Umbilical cord (tissue), 2 donors: Measurements from ENCODE around the gene GALNT9. TPM values are rescaled to one million over a fixed set of nuclear protein-coding genes. Genes with fewer than 3 reads are reported as not detected.
"Not testable (repeated sequence)": the region's sequence is repeated elsewhere in the genome, so short reads cannot be mapped to it uniquely, and the experiment has no call there.

ENCODE experiments used
- DNase-seq: peaks from one replicate; pipeline ENCODE4 v3.0.0-alpha.2; 2015; ENCODE audit warnings: low spot score
- total RNA-seq: library from RNA; depleted of rRNA; stranded (reverse); fragments of >200 nt; gene quantifications from one replicate; pipeline ENCODE4 v1.2.3, GENCODE V29; 2014; ENCODE audit warnings: low replicate concordance; ENCODE audit not compliant: insufficient read depth

GALNT9 gene
- total RNA-seq, 1 donor from 2014 or later, result 1.9 TPM

GRCh38 chr12:132149526-132149925 lies 179.9 kb downstream of the GALNT9 start:
- not testable (repeated sequence) for DNase-seq

GRCh38 chr12:132148368-132149045 lies 180.9 kb downstream of the GALNT9 start:
- no peak for DNase-seq

- no peak for DNase-seq
Measured at GRCh38 chr12:132147423-132148367, 181.7 kb downstream of the GALNT9 start.

GRCh38 chr12:132146772-132147422 lies 182.5 kb downstream of the GALNT9 start:
- DNase-seq, result no peak

Other genes starting within 250 kb of the GALNT9 start
- 7.5 TPM for gene DDX51, start 185.3 kb downstream of the GALNT9 start, total RNA-seq
- 3.1 TPM for gene NOC4L, start 185.1 kb downstream of the GALNT9 start, total RNA-seq
- gene FBRSL1, start 160.6 kb upstream of the GALNT9 start, total RNA-seq, result 7.5 TPM